Psoas muscle (tissue), 8 donors: ENCODE data around the gene PIRT. TPM values are rescaled to one million over a fixed set of nuclear protein-coding genes. Genes with fewer than 3 reads are reported as not detected.

Experiments
- ATAC-seq, 4 donors: fragments of 200-7000 bp; cut with Tn5 transposase; one replicate each; pipeline ENCODE4 v1.9.1; 2020; ENCODE audit warnings: moderate library complexity in 3 of 4, mild to moderate bottlenecking in 2 of 4
- DNase-seq, 2 donors: peaks; one replicate each; pipeline ENCODE4 v3.0.0-alpha.2; 2020
- H3K27ac ChIP-seq: fragments of 200-600 bp; one replicate; pipeline ENCODE4 v1.8.0; 2022
- H3K27me3 ChIP-seq, 3 donors: fragments of 200-600 bp in 1 of 3; one replicate each; pipeline versions ENCODE4 v1.6.1 to v1.8.0; 2013 to 2022; ENCODE audit warnings: low read length in 2 of 3, mild to moderate bottlenecking in 2 of 3, moderate library complexity in 1 of 3; ENCODE audit not compliant: insufficient read depth in 3 of 3
- H3K36me3 ChIP-seq, 2 donors: fragments of 200-600 bp in 1 of 2; one replicate each; pipeline versions ENCODE4 v1.6.1 to v1.8.0; 2013 to 2022; ENCODE audit warnings: low read depth in 1 of 2, mild to moderate bottlenecking in 1 of 2, moderate library complexity in 1 of 2; ENCODE audit not compliant: insufficient read depth in 1 of 2
- H3K4me1 ChIP-seq: fragments of 200-600 bp; one replicate; pipeline ENCODE4 v1.8.0; 2022
- H3K4me3 ChIP-seq: fragments of 200-600 bp; one replicate; pipeline ENCODE4 v1.8.0; 2022; ENCODE audit warnings: mild to moderate bottlenecking
- H3K9me3 ChIP-seq: fragments of 200-600 bp; one replicate; pipeline ENCODE4 v1.8.0; 2022
- WGBS, 3 donors: extraction: QIAGEN DNeasy Blood & Tissue Kit; methylation state at CpG; one replicate each; pipeline versions ENCODE4 v1.1.6 to v1.1.7; 2013; 5-methylcytosine and 5-hydroxymethylcytosine counted together
- intact Hi-C, 2 donors: fragments of 100-400 bp; cut with DNase I; formaldehyde crosslinking; loops; one replicate each; pipeline versions ENCODE4 v1.11.0 to v1.14.2; 2022
- polyA plus RNA-seq, 3 donors: library from polyadenylated mRNA; stranded (reverse); fragments of 200-250 nt; gene quantifications; one replicate each; pipeline ENCODE4 v1.2.3, GENCODE V29; 2013
- total RNA-seq, 4 donors: library from RNA; stranded (reverse); fragmentation: NEBNext Ultra II Directional in 2 of 4; extraction: Animal tissue kit (Norgen Biotek cat#: 25700) in 2 of 4; gene quantifications; one replicate each; pipeline versions ENCODE4 v1.2.1 to v1.2.4, GENCODE V29; 2021 to 2023
- TF ChIP-seq, protein P1 (sequence below): fragments of 200-600 bp; IDR thresholded peaks from one replicate; pipeline ENCODE4 v1.8.0; 2022; ENCODE audit warnings: antibody characterized with exemption
- donor health status: healthy with polysubstance abuse.
- donor health status: DM: no; HTN: no; CAD: no; lungs with moderate emphysema.
- donor health status: Bipolar disorder and iron deficiency.
- donor health status: healthy.
- donor health status: DM: yes; HTN: yes; CAD: no.
- donor health status: DM: no; HTN: no; CAD: no.
- donor health status: DM: no; HTN: no; CAD: no.
- donor health status: DM: yes; HTN: yes; CAD: no.

PIRT gene
- total and polyA plus RNA-seq, 7 donors, result 0.01 TPM; not detected in 6

DNA sequence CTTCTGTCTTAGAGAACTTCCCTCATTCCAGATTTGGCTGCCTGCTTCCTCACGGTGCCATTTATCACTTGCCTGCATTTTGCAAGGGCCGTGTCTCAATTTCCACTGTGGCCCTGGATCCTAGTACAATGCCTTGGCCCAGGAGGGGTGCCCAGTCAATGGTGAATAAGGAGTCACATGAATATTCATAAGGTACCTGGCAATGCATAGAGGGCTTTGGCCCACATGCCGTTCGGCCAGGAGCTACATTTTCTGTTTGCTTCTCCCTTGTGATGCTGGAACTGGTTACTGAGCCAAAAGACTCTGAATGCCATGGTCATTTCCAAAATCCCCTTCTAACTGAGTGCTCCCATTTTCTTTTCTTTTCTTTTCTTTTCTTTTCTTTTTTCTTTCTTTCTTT is 4.8 kb upstream of the PIRT start:
- Histone ChIP-seq H3K4me1 (no peaks in the 10 kb centered on the region), H3K27ac (no peak overlapping the region), H3K27me3 (peaks cover 0 to 3% (median 0%) of the 10 kb centered on the region in 3 donors), H3K4me3 (no peak overlapping the region), H3K36me3 (no peaks in the 10 kb centered on the region), H3K9me3 (no peaks in the 10 kb centered on the region)
- no peak for ATAC-seq
- DNase-seq, result no peak
- 44 to 75% (median 59%) methylated on average over 4 of the region's 4 CpGs for WGBS, 3 donors
- TF ChIP-seq, protein P1, sequence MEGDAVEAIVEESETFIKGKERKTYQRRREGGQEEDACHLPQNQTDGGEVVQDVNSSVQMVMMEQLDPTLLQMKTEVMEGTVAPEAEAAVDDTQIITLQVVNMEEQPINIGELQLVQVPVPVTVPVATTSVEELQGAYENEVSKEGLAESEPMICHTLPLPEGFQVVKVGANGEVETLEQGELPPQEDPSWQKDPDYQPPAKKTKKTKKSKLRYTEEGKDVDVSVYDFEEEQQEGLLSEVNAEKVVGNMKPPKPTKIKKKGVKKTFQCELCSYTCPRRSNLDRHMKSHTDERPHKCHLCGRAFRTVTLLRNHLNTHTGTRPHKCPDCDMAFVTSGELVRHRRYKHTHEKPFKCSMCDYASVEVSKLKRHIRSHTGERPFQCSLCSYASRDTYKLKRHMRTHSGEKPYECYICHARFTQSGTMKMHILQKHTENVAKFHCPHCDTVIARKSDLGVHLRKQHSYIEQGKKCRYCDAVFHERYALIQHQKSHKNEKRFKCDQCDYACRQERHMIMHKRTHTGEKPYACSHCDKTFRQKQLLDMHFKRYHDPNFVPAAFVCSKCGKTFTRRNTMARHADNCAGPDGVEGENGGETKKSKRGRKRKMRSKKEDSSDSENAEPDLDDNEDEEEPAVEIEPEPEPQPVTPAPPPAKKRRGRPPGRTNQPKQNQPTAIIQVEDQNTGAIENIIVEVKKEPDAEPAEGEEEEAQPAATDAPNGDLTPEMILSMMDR, result no peak
- intact Hi-C loops, result loop anchor here in 1 of 2 donors (5.0 kb wide), 1 partner anchor 920 kb away; no protein-coding TSS in a partner anchor

DNA sequence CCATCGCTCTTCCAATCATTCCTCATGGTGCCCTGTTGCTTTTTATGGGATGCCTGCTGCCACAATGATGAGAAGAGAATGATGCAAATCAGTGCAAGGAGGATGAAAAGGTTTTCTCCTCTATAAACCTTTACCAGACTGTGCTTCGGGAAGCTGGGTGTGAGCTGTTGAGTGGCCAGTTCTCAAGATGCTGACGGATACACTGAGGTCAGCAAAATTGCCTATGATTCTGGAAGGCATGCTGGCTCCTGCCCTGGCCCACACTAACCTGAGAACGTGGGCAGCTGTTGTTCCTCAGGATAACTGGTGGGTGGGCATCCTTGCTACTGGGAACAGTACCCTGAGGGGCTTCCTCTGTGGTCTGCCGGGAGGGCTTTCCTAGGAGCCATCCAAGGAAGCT is 795 bp upstream of the PIRT start:
- intact Hi-C loops, result no loop called here
- TF ChIP-seq, protein P1, result no peak
- Histone ChIP-seq H3K4me1 (no peaks in the 10 kb centered on the region), H3K27me3 (peaks cover 0 to 4% (median 0%) of the 10 kb centered on the region in 3 donors), H3K36me3 (no peaks in the 10 kb centered on the region), H3K9me3 (no peaks in the 10 kb centered on the region), H3K27ac (no peak overlapping the region), H3K4me3 (no peak overlapping the region)
- DNase-seq, result no peak
- WGBS, 3 donors, result 80 to 89% (median 81%) methylated on average over 5 of the region's 5 CpGs
- ATAC-seq, result no peak

DNA sequence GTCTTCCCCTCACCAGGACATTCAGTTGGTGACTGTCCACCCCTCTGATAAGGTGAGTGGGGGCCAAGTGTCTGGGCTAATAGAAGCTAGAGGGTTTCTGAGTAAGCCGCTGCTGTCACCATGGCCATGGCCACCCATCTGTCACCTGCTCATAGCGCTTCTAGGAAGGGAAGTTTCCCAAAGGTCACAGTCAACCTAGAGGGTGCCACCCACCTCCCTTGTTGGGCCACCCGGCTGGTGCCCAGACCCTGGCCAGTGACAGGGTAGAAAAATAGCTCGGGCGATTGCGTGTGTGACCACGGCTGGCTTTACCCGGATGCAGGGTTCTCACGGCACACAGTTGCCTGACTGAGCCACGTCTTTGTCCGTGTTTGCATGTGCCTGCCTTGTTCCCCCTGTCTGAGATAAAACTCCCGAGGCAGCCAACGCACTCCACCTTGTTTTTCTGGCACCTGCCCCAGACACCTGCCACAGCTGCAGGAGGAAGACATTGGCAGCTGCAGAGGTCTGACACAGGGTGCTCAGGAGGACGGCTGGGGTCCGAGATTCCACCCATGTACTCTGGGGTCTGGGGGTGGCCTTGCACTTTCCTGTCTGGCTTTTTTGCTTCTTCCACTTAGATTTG is 809 bp downstream of the PIRT start:
- WGBS, 3 donors, result 44 to 54% (median 44%) methylated on average over 15 of the region's 15 CpGs
- intact Hi-C loops, result no loop called here

DNA sequence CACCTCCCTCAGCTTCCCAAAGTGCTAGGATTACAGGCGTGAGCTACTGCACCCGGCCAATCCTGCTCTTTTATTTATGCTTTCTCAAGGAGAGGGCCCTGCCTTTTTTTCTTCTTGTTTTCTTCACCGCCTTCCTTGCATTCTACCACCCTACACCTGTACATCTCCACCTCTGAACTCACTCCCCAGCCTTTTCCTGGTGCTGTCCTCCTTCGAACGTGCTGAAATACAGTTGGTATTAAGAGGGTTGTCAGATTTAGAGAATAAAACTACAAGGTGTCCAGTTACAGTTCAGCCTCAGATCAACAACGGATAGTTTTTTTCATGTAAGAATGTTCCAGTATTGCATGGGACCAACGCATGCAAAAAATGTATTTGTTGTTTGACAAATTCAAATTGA is 1.7 kb downstream of the PIRT start:
- Histone ChIP-seq H3K4me3 (no peak overlapping the region), H3K27ac (no peak overlapping the region), H3K4me1 (no peaks in the 10 kb centered on the region), H3K27me3 (peaks cover 0 to 4% (median 0%) of the 10 kb centered on the region in 3 donors), H3K36me3 (no peaks in the 10 kb centered on the region), H3K9me3 (no peaks in the 10 kb centered on the region)
- DNase-seq (no peak), ATAC-seq (no peak)
- 75 to 81% (median 78%) methylated on average over 7 of the region's 7 CpGs for WGBS, 3 donors
- TF ChIP-seq, protein P1, result no peak
- intact Hi-C loops, result no loop called here

More for the DNA sequence above, 809 bp downstream of the PIRT start:
- Histone ChIP-seq H3K27me3 (peaks cover 0 to 4% (median 0%) of the 10 kb centered on the region in 3 donors), H3K27ac (no peak overlapping the region), H3K9me3 (no peaks in the 10 kb centered on the region), H3K4me1 (no peaks in the 10 kb centered on the region), H3K36me3 (no peaks in the 10 kb centered on the region), H3K4me3 (no peak overlapping the region)
- ATAC-seq, result no peak
- TF ChIP-seq, protein P1, result no peak
- no peak for DNase-seq

DNA sequence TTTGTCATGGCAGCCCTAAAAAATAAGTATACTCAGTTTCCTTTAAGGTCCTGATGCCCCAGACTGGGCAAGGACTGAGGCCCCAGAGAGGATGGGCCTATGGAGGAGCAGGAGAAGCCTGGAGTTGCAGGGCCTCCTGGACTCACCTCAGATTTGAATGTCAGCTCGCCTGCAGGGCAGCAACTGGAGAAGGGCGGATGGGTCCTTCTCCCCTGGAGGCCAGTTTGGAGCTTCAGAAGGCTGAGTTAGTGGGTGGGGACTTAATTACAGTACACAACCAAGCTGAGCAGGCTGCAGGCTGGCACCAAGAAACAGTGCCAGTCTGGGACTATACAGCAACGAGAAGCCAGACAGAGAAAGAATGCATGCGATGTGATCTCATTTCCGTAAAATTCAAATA is 6.2 kb downstream of the PIRT start:
- ATAC-seq, result no peak
- Histone ChIP-seq H3K9me3 (no peaks in the 10 kb centered on the region), H3K4me1 (no peaks in the 10 kb centered on the region)

More for the DNA sequence above, 6.2 kb downstream of the PIRT start:
- Histone ChIP-seq H3K27ac (no peak overlapping the region), H3K27me3 (no peaks in the 10 kb centered on the region), H3K4me3 (no peak overlapping the region), H3K36me3 (no peaks in the 10 kb centered on the region)
- no peak for DNase-seq
- TF ChIP-seq, protein P1, result no peak
- intact Hi-C loops, result no loop called here
- 72 to 78% (median 72%) methylated on average over 5 of the region's 5 CpGs for WGBS, 3 donors
